GM23338 (cell line): ENCODE results near the gene GNS. TPM values are rescaled to one million over a fixed set of nuclear protein-coding genes. Genes with fewer than 3 reads are reported as not detected.

Source experiments
- ATAC-seq: fragments of 200-7000 bp; cut with Tn5 transposase; 3 replicates; pipeline ENCODE4 v1.9.1; 2020
- DNase-seq: peaks from one replicate; pipeline ENCODE4 v3.0.0-alpha.2; 2015; ENCODE audit warnings: low spot score
- H2AFZ ChIP-seq: fragments of 200-600 bp; sonication (generic); 2 replicates; pipeline ENCODE4 v1.8.0; 2016; ENCODE audit warnings: antibody characterized with exemption, mild to moderate bottlenecking, moderate library complexity
- H3F3A ChIP-seq: fragments of 200-600 bp; sonication (generic); replicated peaks from 2 replicates; pipeline ENCODE4 v1.8.0; 2017; ENCODE audit warnings: antibody characterized with exemption, mixed run types, low read depth
- H3K27ac ChIP-seq: fragments of 200-600 bp; sonication (generic); 2 replicates; pipeline ENCODE4 v1.6.1; 2016; ENCODE audit warnings: low read depth
- H3K27me3 ChIP-seq: fragments of 200-600 bp; sonication (generic); 2 replicates; pipeline ENCODE4 v1.8.0; 2016; ENCODE audit warnings: mild to moderate bottlenecking, mixed run types, moderate library complexity; ENCODE audit not compliant: insufficient read depth
- H3K36me3 ChIP-seq: fragments of 200-600 bp; sonication (generic); 2 replicates; pipeline ENCODE4 v1.8.0; 2016; ENCODE audit warnings: mild to moderate bottlenecking; ENCODE audit not compliant: insufficient read depth
- H3K4me1 ChIP-seq: fragments of 200-600 bp; sonication (generic); 2 replicates; pipeline ENCODE4 v1.8.0; 2016; ENCODE audit warnings: mild to moderate bottlenecking, moderate library complexity; ENCODE audit not compliant: insufficient read depth
- H3K4me2 ChIP-seq: fragments of 200-600 bp; sonication (generic); 2 replicates; pipeline ENCODE4 v1.7.1; 2017; ENCODE audit warnings: mixed run types
- H3K4me3 ChIP-seq: fragments of 200-600 bp; sonication (generic); 2 replicates; pipeline ENCODE4 v1.6.1; 2016; ENCODE audit warnings: mixed run types
- H3K79me2 ChIP-seq: fragments of 200-600 bp; sonication (generic); replicated peaks from 2 replicates; pipeline ENCODE4 v1.8.0; 2017; ENCODE audit warnings: mild to moderate bottlenecking; ENCODE audit not compliant: insufficient read depth
- H3K9me2 ChIP-seq: fragments of 200-600 bp; sonication (generic); 2 replicates; pipeline ENCODE4 v1.8.0; 2017; ENCODE audit not compliant: insufficient read depth
- H4K20me1 ChIP-seq: fragments of 200-600 bp; sonication (generic); replicated peaks from 2 replicates; pipeline ENCODE4 v1.8.0; 2017; ENCODE audit warnings: mild to moderate bottlenecking; ENCODE audit not compliant: insufficient read depth
- H3K27ac Mint-ChIP-seq: 2 replicates; pipeline ENCODE4 v1.8.0; 2020; ENCODE audit warnings: inconsistent platforms, mild to moderate bottlenecking, moderate library complexity, mixed read lengths
- H3K27me3 Mint-ChIP-seq: 3 replicates; pipeline ENCODE4 v1.8.0; 2022; ENCODE audit warnings: low read depth, mild to moderate bottlenecking, moderate library complexity, mixed read lengths, inconsistent platforms; ENCODE audit not compliant: insufficient read depth, poor library complexity
- H3K36me3 Mint-ChIP-seq: 3 replicates; pipeline ENCODE4 v1.8.0; 2021; ENCODE audit warnings: low read depth, mild to moderate bottlenecking, inconsistent platforms, moderate library complexity, mixed read lengths
- H3K4me1 Mint-ChIP-seq: 3 replicates; pipeline ENCODE4 v1.8.0; 2020; ENCODE audit warnings: mild to moderate bottlenecking, inconsistent platforms, mixed read lengths
- H3K4me3 Mint-ChIP-seq: 3 replicates; pipeline ENCODE4 v1.8.0; 2021; ENCODE audit warnings: moderate library complexity, mild to moderate bottlenecking, inconsistent platforms, mixed read lengths
- H3K9me3 Mint-ChIP-seq: 3 replicates; pipeline ENCODE4 v1.8.0; 2020; ENCODE audit warnings: moderate library complexity, mild to moderate bottlenecking, inconsistent platforms, mixed read lengths
- CTCF ChIP-seq, 2 experiments: fragments of 200-600 bp in 1 of 2; sonication (generic) in 1 of 2; conservative IDR thresholded peaks; 2 replicates each; pipeline versions ENCODE4 v1.5.1 to v1.6.1; 2016 to 2017; ENCODE audit warnings: antibody characterized with exemption in 2 of 2, low read depth in 2 of 2, mild to moderate bottlenecking in 2 of 2, moderate library complexity in 1 of 2
- ETS1 ChIP-seq: IDR thresholded peaks from 2 replicates; pipeline ENCODE4 v1.6.1; 2016; ENCODE audit warnings: antibody characterized with exemption
- EZH2 ChIP-seq: fragments of 200-600 bp; sonication (generic); IDR thresholded peaks from one replicate; pipeline ENCODE4 v1.8.0; 2017; ENCODE audit warnings: antibody characterized with exemption, mild to moderate bottlenecking, low read depth; ENCODE audit not compliant: unreplicated experiment
- EZH2phosphoT487 ChIP-seq: fragments of 200-600 bp; sonication (generic); IDR thresholded peaks from one replicate; pipeline ENCODE4 v1.8.1; 2018; ENCODE audit warnings: antibody characterized with exemption; ENCODE audit not compliant: unreplicated experiment
- JUNB ChIP-seq: IDR thresholded peaks from one replicate; pipeline ENCODE4 v1.6.1; 2016; ENCODE audit warnings: antibody characterized with exemption; ENCODE audit not compliant: unreplicated experiment
- NANOG ChIP-seq: IDR thresholded peaks from 2 replicates; pipeline ENCODE4 v1.6.1; 2016; ENCODE audit warnings: antibody characterized with exemption, borderline replicate concordance
- POLR2AphosphoS5 ChIP-seq: IDR thresholded peaks from 2 replicates; pipeline ENCODE4 v1.6.1; 2016; ENCODE audit warnings: antibody characterized with exemption, low read depth
- REST ChIP-seq: IDR thresholded peaks from one replicate; pipeline ENCODE4 v1.6.1; 2018; ENCODE audit warnings: antibody characterized with exemption; ENCODE audit not compliant: unreplicated experiment
- STAT1 ChIP-seq: IDR thresholded peaks from one replicate; pipeline ENCODE4 v1.6.1; 2016; ENCODE audit warnings: antibody characterized with exemption; ENCODE audit not compliant: unreplicated experiment
- ZNF114 ChIP-seq: fragments of 250-450 bp; sonication (Bioruptor Pico); IDR thresholded peaks from 2 replicates; pipeline ENCODE4 v1.5.0; 2020; ENCODE audit warnings: mild to moderate bottlenecking, moderate library complexity
- ZNF331 ChIP-seq: fragments of 250-450 bp; sonication (Bioruptor Pico); IDR thresholded peaks from 2 replicates; pipeline ENCODE4 v1.5.0; 2020; ENCODE audit warnings: low read depth, mild to moderate bottlenecking, moderate library complexity
- ZNF462 ChIP-seq: fragments of 250-450 bp; sonication (Bioruptor Pico); IDR thresholded peaks from 2 replicates; pipeline ENCODE4 v1.5.0; 2020; ENCODE audit warnings: mild to moderate bottlenecking, moderate library complexity
- polyA plus RNA-seq: library from polyadenylated mRNA; unstranded; fragments of >200 nt; fragmentation: Nextera tagmentation; extraction: Ambion mirVana; gene quantifications from 2 replicates; pipeline ENCODE4 v1.2.1, GENCODE V29; 2016
- total RNA-seq: library from RNA; depleted of rRNA; stranded (reverse); fragments of >200 nt; shearing (Covaris generic); gene quantifications from 2 replicates; pipeline ENCODE4 v1.2.3, GENCODE V29; 2014

Gene GNS
- total and polyA plus RNA-seq, 2 experiments from 2014 or later = 12.3 to 34.9 TPM

- Histone ChIP-seq H2AFZ (no peak overlapping the region), H3K4me2 (no peak overlapping the region), H3K27ac (no peak overlapping the region), H3K9me2 (no peaks in the 10 kb centered on the region), H3K4me3 (no peak overlapping the region), H3K79me2 (no peaks in the 10 kb centered on the region), H3K4me1 (no peaks in the 10 kb centered on the region), H3K27me3 (no peaks in the 10 kb centered on the region), H4K20me1 (no peaks in the 10 kb centered on the region), H3K36me3 (peaks cover 9% of the 10 kb centered on the region; the same call in 1 of the 2 replicates), H3F3A (no peaks in the 10 kb centered on the region)
- Mint-ChIP-seq H3K36me3 (peaks cover 30% of the 10 kb centered on the region), H3K4me3 (no peak overlapping the region), H3K27me3 (no peaks in the 10 kb centered on the region), H3K27ac (no peak overlapping the region), H3K4me1 (no peaks in the 10 kb centered on the region), H3K9me3 (no peaks in the 10 kb centered on the region)
- TF ChIP-seq CTCF (conservative IDR thresholded peaks at IDR 0.05; ENCODE audit: low read depth in 2 of 2) (no peak), NANOG (no peak), ETS1 (no peak), ZNF114 (CRISPR knock-in tag) (no peak), REST (no peak), ZNF331 (no peak), POLR2AphosphoS5 (no peak), STAT1 (no peak), JUNB (no peak), EZH2 (no peak), ZNF462 (no peak), EZH2phosphoT487 (no peak)
- ATAC-seq (no peak), DNase-seq (no peak)
Measured at GRCh38 chr12:64718649-64719048, 40.6 kb downstream of the GNS start.
